SK-N-SH (cell line): ENCODE measurements around the gene TET2.

Experiments
- CTCF ChIP-seq: fragments of 200-600 bp; sonication (generic); IDR thresholded peaks from 2 replicates; pipeline ENCODE4 v1.6.1; 2017; ENCODE audit warnings: antibody characterized with exemption, mild to moderate bottlenecking, moderate library complexity
- EP300 ChIP-seq, 2 experiments: IDR thresholded peaks; 2 replicates each; pipeline versions ENCODE4 v1.4.0 to v1.6.1; 2012; ENCODE audit warnings: borderline replicate concordance in 1 of 2, low read depth in 1 of 2, low read length in 1 of 2
- REST ChIP-seq: IDR thresholded peaks from 2 replicates; pipeline ENCODE4 v1.6.1; 2012; ENCODE audit warnings: mild to moderate bottlenecking, low read depth, low read length, moderate library complexity
- SMC3 ChIP-seq: IDR thresholded peaks from 2 replicates; pipeline ENCODE4 v1.6.1; 2012; ENCODE audit warnings: low read depth, low read length, improper control_type of control experiment

- TF ChIP-seq CTCF, result no peak
- no peak for TF ChIP-seq EP300 (IDR thresholded peaks at IDR 0.05; ENCODE audit: borderline replicate concordance in 1 of 2, low read depth in 1 of 2, low read length in 1 of 2)
- no peak for TF ChIP-seq REST
- no peak for TF ChIP-seq SMC3
These were observed 125.3 kb downstream of the TET2 start for GRCh38 chr4:105272002-105272401.
